CD4-positive, CD25-positive, alpha-beta regulatory T cell (primary cell): Measurements from ENCODE around the gene ATRAID. TPM values are rescaled to one million over a fixed set of nuclear protein-coding genes. Genes with fewer than 3 reads are reported as not detected.

ENCODE experiments used
- ATAC-seq, 2 donors: fragments of 150-1000 bp; cut with Tn5 transposase; one replicate each; pipeline ENCODE4 v1.10.0; 2021; ENCODE audit warnings: low read depth in 2 of 2, moderate number of reproducible peaks in 2 of 2, moderate library complexity in 1 of 2
- DNase-seq, 3 donors: peaks; one replicate each; pipeline versions ENCODE4 v3.0.0 to v3.0.0-alpha.2; 2012 to 2022; ENCODE audit warnings: mixed read lengths in 1 of 3
- H3K27ac ChIP-seq: one replicate; pipeline ENCODE4 v1.7.0; 2013; ENCODE audit warnings: mild to moderate bottlenecking, low read length; ENCODE audit not compliant: insufficient read depth, poor library complexity, severe bottlenecking
- H3K27me3 ChIP-seq: one replicate; pipeline ENCODE4 v1.7.0; 2013; ENCODE audit warnings: low read length; ENCODE audit not compliant: control insufficient read depth, insufficient read depth
- H3K36me3 ChIP-seq: one replicate; pipeline ENCODE4 v1.7.0; 2013; ENCODE audit warnings: mild to moderate bottlenecking, low read length, moderate library complexity; ENCODE audit not compliant: control insufficient read depth, insufficient read depth
- H3K4me1 ChIP-seq: 2 replicates; pipeline ENCODE4 v1.7.0; 2013; ENCODE audit warnings: mild to moderate bottlenecking, low read length; ENCODE audit not compliant: insufficient read depth, control insufficient read depth, poor library complexity, severe bottlenecking
- H3K4me3 ChIP-seq: one replicate; pipeline ENCODE4 v1.7.0; 2013; ENCODE audit warnings: low read depth, mild to moderate bottlenecking, low read length, moderate library complexity
- H3K9me3 ChIP-seq, 2 experiments: 1 replicate in 1 of 2; 2 replicates in 1 of 2; pipeline ENCODE4 v1.7.0; 2013; ENCODE audit warnings: low read length in 2 of 2, mild to moderate bottlenecking in 1 of 2, moderate library complexity in 1 of 2; ENCODE audit not compliant: control insufficient read depth in 2 of 2
- H3K27ac Mint-ChIP-seq, 3 donors: one replicate each; pipeline ENCODE4 v1.8.0; 2020 to 2022; ENCODE audit warnings: mild to moderate bottlenecking in 3 of 3, mixed read lengths in 3 of 3, moderate library complexity in 2 of 3
- H3K27me3 Mint-ChIP-seq: one replicate; pipeline ENCODE4 v1.8.0; 2022; ENCODE audit warnings: mild to moderate bottlenecking, mixed read lengths
- H3K36me3 Mint-ChIP-seq: one replicate; pipeline ENCODE4 v1.8.0; 2020; ENCODE audit warnings: mixed read lengths
- H3K4me1 Mint-ChIP-seq, 4 donors: one replicate each; pipeline ENCODE4 v1.8.0; 2020 to 2022; ENCODE audit warnings: mixed read lengths in 4 of 4, mild to moderate bottlenecking in 1 of 4
- H3K4me3 Mint-ChIP-seq, 4 donors: one replicate each; pipeline ENCODE4 v1.8.0; 2020 to 2022; ENCODE audit warnings: mild to moderate bottlenecking in 4 of 4, mixed read lengths in 4 of 4, moderate library complexity in 3 of 4
- H3K9me3 Mint-ChIP-seq, 7 donors: one replicate each; pipeline ENCODE4 v1.8.0; 2020 to 2022; ENCODE audit warnings: mixed read lengths in 7 of 7, mild to moderate bottlenecking in 3 of 7, moderate library complexity in 2 of 7
- polyA plus RNA-seq, 4 donors: library from polyadenylated mRNA; unstranded; fragments of 300-500 nt; fragmentation: Illumina TruSeq; gene quantifications; one replicate each; pipeline ENCODE4 v1.2.3, GENCODE V29; 2021
- total RNA-seq: library from RNA; stranded (reverse); gene quantifications from one replicate; pipeline ENCODE4 v1.2.3, GENCODE V29; 2022

ATRAID gene
- total and polyA plus RNA-seq, 5 donors from 2014 or later: 77.3 to 375 (median 356) TPM

GRCh38 chr2:27258051-27258450 is 46.2 kb downstream of the ATRAID start:
- Mint-ChIP-seq H3K27ac (peak overlapping the region in 1 of 3 donors; percentile 44), H3K9me3 (peaks cover 0 to 3% (median 0%) of the 10 kb centered on the region in 7 donors), H3K36me3 (no peaks in the 10 kb centered on the region), H3K27me3 (peaks cover 61% of the 10 kb centered on the region), H3K4me3 (no peak overlapping the region), H3K4me1 (peaks cover 0 to 15% (median 1%) of the 10 kb centered on the region in 4 donors)
- no peaks in the 10 kb centered on the region for H3K36me3 ChIP-seq
- no peak overlapping the region for H3K27ac ChIP-seq
- H3K9me3 ChIP-seq: no peaks in the 10 kb centered on the region
- no peak for ATAC-seq
- no peak for DNase-seq
- peaks cover 18% of the 10 kb centered on the region for H3K27me3 ChIP-seq
- H3K4me3 ChIP-seq: no peak overlapping the region
- peaks cover 15% of the 10 kb centered on the region for H3K4me1 ChIP-seq

GRCh38 chr2:27261241-27261925 is 49.5 kb downstream of the ATRAID start:
- DNase-seq: no peak
- H3K4me1 Mint-ChIP-seq: peaks cover 0 to 30% (median 13%) of the 10 kb centered on the region in 4 donors
- H3K36me3 Mint-ChIP-seq: peaks cover 3% of the 10 kb centered on the region
- ATAC-seq: no peak
- H3K27ac ChIP-seq: no peak overlapping the region
- peaks cover 26% of the 10 kb centered on the region for H3K27me3 ChIP-seq
- peaks cover 37% of the 10 kb centered on the region for H3K4me1 ChIP-seq
- peak overlapping the region; percentile 36 to 65 (median 57) for H3K4me3 Mint-ChIP-seq
- no peaks in the 10 kb centered on the region for H3K36me3 ChIP-seq
- no peaks in the 10 kb centered on the region for H3K9me3 ChIP-seq
- peaks cover 58% of the 10 kb centered on the region for H3K27me3 Mint-ChIP-seq
- H3K4me3 ChIP-seq: no peak overlapping the region
- no peak overlapping the region for H3K27ac Mint-ChIP-seq
- H3K9me3 Mint-ChIP-seq: peaks cover 0 to 3% (median 0%) of the 10 kb centered on the region in 7 donors

- Mint-ChIP-seq H3K27me3 (peaks cover 58% of the 10 kb centered on the region), H3K9me3 (peaks cover 0 to 3% (median 0%) of the 10 kb centered on the region in 7 donors), H3K36me3 (peaks cover 3% of the 10 kb centered on the region), H3K27ac (no peak overlapping the region), H3K4me1 (peaks cover 0 to 30% (median 13%) of the 10 kb centered on the region in 4 donors), H3K4me3 (peak overlapping the region; percentile 36 to 65 (median 57))
- Histone ChIP-seq H3K9me3 (no peaks in the 10 kb centered on the region), H3K36me3 (no peaks in the 10 kb centered on the region), H3K4me1 (peaks cover 37% of the 10 kb centered on the region), H3K4me3 (no peak overlapping the region), H3K27me3 (peaks cover 28% of the 10 kb centered on the region), H3K27ac (no peak overlapping the region)
- ATAC-seq (no peak), DNase-seq (no peak)
Measured at GRCh38 chr2:27261926-27262298, 50.1 kb downstream of the ATRAID start.

GRCh38 chr2:27262379-27263286 is 50.8 kb downstream of the ATRAID start, which contains the start of gene SLC30A3:
TSS of gene SLC30A3 (minus strand) at chr2:27263047. CDS start at chr2:27262906, 141 bp downstream.
- peak; percentile 44 to 50 for ATAC-seq
- H3K9me3 ChIP-seq: no peaks in the 10 kb centered on the region
- no peak within 1 kb of the TSS for H3K4me3 ChIP-seq
- H3K4me1 ChIP-seq: peaks cover 37% of the 10 kb centered on the region
- H3K36me3 ChIP-seq: no peaks in the 10 kb centered on the region
- DNase-seq: peak; percentile 25 to 76 (median 59)
- H3K27ac ChIP-seq: no peak within 1 kb of the TSS
- H3K27me3 Mint-ChIP-seq: peaks cover 56% of the 10 kb centered on the region
- peak within 1 kb of the TSS in 1 of 3 donors; percentile 85 for H3K27ac Mint-ChIP-seq
- peaks cover 0 to 30% (median 13%) of the 10 kb centered on the region in 4 donors for H3K4me1 Mint-ChIP-seq
- peaks cover 3% of the 10 kb centered on the region for H3K36me3 Mint-ChIP-seq
- peak within 1 kb of the TSS; percentile 85 to 96 (median 91) for H3K4me3 Mint-ChIP-seq
- H3K27me3 ChIP-seq: peaks cover 33% of the 10 kb centered on the region
- H3K9me3 Mint-ChIP-seq: peaks cover 0 to 3% (median 0%) of the 10 kb centered on the region in 7 donors

- peaks cover 37% of the 10 kb centered on the region for H3K4me1 ChIP-seq
- peak in 1 of 3 donors; percentile 33 for DNase-seq
- Mint-ChIP-seq H3K27ac (peak overlapping the region in 1 of 3 donors; percentile 85), H3K36me3 (peaks cover 3% of the 10 kb centered on the region), H3K9me3 (peaks cover 0 to 3% (median 0%) of the 10 kb centered on the region in 7 donors), H3K4me3 (peak overlapping the region; percentile 85 to 96 (median 91)), H3K4me1 (peaks cover 0 to 30% (median 13%) of the 10 kb centered on the region in 4 donors), H3K27me3 (peaks cover 52% of the 10 kb centered on the region)
- H3K27ac ChIP-seq: no peak overlapping the region
- no peak overlapping the region for H3K4me3 ChIP-seq
- no peak for ATAC-seq
- no peaks in the 10 kb centered on the region for H3K36me3 ChIP-seq
- H3K9me3 ChIP-seq: no peaks in the 10 kb centered on the region
- H3K27me3 ChIP-seq: peaks cover 36% of the 10 kb centered on the region
Measured at GRCh38 chr2:27263287-27264252, 51.7 kb downstream of the ATRAID start.

- Histone ChIP-seq H3K27ac (no peak overlapping the region), H3K36me3 (no peaks in the 10 kb centered on the region), H3K4me3 (no peak overlapping the region), H3K9me3 (no peaks in the 10 kb centered on the region), H3K27me3 (peaks cover 38% of the 10 kb centered on the region), H3K4me1 (peaks cover 37% of the 10 kb centered on the region)
- Mint-ChIP-seq H3K9me3 (peaks cover 0 to 3% (median 0%) of the 10 kb centered on the region in 7 donors), H3K4me3 (peak overlapping the region; percentile 43 to 95 (median 86)), H3K27ac (no peak overlapping the region), H3K27me3 (peaks cover 46% of the 10 kb centered on the region), H3K36me3 (peaks cover 3% of the 10 kb centered on the region), H3K4me1 (peaks cover 0 to 30% (median 13%) of the 10 kb centered on the region in 4 donors)
- DNase-seq: peak in 1 of 3 donors; percentile 19
- ATAC-seq: peak; percentile 30 to 48
Measured at GRCh38 chr2:27264253-27264752, 52.5 kb downstream of the ATRAID start.
